IPS-NIHi7 (cell line): ENCODE results near the gene GRM5.
"Not testable (repeated sequence)": the region's sequence is repeated elsewhere in the genome, so short reads cannot be mapped to it uniquely, and the experiment has no call there.

Source experiments
- DNase-seq: peaks from one replicate; pipeline ENCODE4 v3.0.0; 2012; ENCODE audit warnings: mixed read lengths; ENCODE audit errors: extremely low spot score

The GRM5 gene

GRCh38 chr11:88838139-88838538, 227.6 kb downstream of the GRM5 start:
- DNase-seq = not testable (repeated sequence)

DNA sequence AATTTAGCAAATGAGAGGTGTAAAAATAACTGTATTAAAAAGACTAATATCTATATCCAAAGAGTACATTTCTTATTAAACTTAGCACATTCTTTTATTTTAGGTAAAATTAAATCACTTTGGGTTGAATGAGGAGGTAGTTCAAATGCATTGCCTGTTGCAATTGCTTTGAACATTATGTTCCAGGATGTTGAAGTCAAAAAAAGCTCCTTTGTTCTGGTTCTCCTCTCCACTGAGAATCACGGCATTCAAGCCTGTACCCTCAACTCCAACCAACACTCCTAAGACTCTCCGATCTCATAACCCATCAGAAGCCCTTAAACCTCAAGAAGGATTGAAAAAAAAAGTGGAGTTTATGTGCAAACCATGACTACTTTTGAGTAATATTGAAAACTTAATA, 230.1 kb downstream of the GRM5 start:
- not testable (repeated sequence) for DNase-seq

- no peak for DNase-seq
Measured at GRCh38 chr11:88831303-88831890, 234.4 kb downstream of the GRM5 start.

- no peak for DNase-seq
Measured at GRCh38 chr11:88827018-88827676, 238.6 kb downstream of the GRM5 start.

DNA sequence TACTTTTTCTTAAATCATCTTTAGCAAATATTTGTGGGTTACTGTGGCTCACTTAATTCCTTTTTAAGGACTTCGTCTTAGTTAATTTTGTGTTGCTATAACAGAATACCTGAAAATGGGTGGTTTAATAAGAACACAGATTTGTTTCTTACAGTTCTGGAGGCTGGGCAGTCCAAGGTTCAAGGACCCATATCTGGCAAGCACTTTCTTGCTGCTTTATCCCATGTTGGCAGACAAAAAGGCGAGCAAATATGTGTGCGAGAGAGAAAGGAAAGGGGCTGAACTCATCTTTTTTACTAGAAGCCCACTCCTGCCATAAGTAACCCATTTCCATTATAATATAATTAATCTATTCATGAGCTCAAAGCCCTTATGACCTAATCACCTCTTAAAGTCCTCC, 246.2 kb downstream of the GRM5 start:
- no peak for DNase-seq

GRCh38 chr11:88818978-88819377, 246.8 kb downstream of the GRM5 start:
- no peak for DNase-seq

GRCh38 chr11:88815505-88815904, 250.3 kb downstream of the GRM5 start:
- no peak for DNase-seq

GRCh38 chr11:88814076-88814475, 251.7 kb downstream of the GRM5 start:
- no peak for DNase-seq

- DNase-seq = no peak
Measured at GRCh38 chr11:88813233-88813915, 252.4 kb downstream of the GRM5 start.

- no peak for DNase-seq
Measured at GRCh38 chr11:88810420-88811097, 255.2 kb downstream of the GRM5 start.

DNA sequence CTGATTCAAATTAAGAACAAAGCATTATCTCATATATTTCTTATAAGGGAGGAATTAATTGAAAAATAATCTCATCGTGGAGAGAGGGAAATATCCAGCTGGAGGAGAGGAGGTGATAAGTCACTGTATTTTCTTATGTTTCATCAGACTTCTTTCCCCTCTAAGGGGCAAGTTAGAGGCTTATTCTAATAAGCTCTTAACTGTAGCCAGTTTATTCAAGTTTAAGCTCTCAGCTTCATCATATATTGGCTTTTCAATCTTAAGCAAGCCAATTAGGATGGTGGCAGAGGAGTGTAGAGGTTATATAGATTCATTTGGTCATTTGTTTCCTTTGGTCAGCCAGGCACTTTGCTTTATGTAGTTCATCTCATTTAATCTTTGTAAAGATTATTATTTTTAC, 256.7 kb downstream of the GRM5 start:
- DNase-seq = no peak

DNA sequence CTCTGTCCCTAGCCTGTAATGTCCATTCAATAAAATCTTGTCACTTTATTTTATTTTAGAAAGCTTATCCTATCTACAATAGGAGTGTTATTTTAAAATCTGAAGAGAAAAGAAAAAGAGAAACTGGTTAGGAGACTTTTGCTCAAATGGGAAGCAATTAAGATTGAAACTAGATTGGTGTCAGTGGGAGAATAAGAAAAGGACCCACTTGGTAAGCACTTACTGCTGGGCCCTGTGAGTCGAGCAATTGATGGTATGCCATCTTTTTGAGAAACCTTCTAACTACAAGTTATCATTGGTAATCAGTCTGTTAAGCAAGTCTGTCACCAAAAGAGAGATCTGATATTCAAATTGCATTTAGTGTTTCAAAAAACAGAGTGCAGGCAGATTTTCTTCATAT, 258.4 kb downstream of the GRM5 start:
- DNase-seq = no peak

GRCh38 chr11:88806410-88806809, 259.4 kb downstream of the GRM5 start:
- no peak for DNase-seq

GRCh38 chr11:88801484-88802123, 264.2 kb downstream of the GRM5 start:
- no peak for DNase-seq

DNA sequence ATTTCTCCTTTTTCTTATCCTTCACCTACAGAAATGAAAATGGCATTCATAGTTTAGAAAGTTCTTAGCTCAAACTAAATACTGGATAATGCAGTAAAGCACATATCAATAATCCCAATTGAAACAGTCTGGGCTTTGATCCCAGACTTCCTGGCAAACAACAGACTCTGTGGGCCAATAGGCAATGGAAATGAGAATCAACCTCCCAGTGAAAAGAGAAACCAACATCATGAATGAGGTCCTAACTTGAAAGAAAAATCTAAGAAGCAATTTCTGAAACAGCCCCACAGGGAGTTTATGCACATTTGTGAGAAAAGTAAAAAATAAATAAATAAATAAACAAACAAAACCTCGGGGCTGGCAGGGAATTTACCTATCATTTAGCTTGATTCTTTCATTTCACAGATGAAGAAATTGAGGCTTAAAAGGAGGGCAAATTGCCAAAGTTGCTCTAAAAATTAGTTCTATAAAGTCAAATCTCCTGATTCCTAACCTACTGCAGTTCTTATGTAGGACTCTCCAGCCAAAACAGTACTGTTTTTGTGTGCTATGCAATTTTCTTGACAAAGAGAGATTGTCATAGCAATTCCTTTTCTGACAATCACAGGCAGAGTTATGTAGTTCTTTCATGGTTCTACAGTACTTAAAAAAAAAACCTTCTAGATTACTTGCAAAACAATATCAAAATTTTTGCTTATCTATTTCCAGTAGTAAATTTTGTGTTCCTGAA, 265.8 kb downstream of the GRM5 start:
- no peak for DNase-seq

DNA sequence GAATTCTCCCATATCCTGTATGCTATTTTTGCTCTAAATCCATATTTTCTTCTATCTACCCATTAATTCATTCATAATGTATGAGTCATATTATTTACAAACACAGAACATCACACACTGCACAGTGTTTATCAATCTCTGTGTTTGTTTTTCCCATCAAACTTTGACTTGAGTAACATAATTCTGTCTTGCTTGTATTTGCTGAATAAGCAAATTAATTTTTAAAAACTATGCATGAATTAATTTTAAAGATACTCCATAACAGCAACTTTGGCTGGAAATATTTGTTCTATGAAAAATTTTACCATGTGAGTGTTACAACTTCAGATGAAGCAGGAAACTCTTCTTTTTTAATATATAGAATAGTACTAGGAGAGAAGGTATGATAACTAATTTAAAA, 275.6 kb downstream of the GRM5 start:
- DNase-seq = no peak

- DNase-seq = no peak
Measured at GRCh38 chr11:88779577-88779976, 286.2 kb downstream of the GRM5 start.

GRCh38 chr11:88770475-88771079, 295.2 kb downstream of the GRM5 start:
- no peak for DNase-seq

GRCh38 chr11:88744140-88744539, 321.6 kb downstream of the GRM5 start:
- no peak for DNase-seq

GRCh38 chr11:88739524-88739923, 326.3 kb downstream of the GRM5 start:
- DNase-seq = no peak

- DNase-seq = no peak
Measured at GRCh38 chr11:88709567-88709966, 356.2 kb downstream of the GRM5 start.
